ENCODE results near the gene RCL1.
"Not testable (repeated sequence)": the region's sequence is repeated elsewhere in the genome, so short reads cannot be mapped to it uniquely, and the experiment has no call there.

RCL1 gene

DNA sequence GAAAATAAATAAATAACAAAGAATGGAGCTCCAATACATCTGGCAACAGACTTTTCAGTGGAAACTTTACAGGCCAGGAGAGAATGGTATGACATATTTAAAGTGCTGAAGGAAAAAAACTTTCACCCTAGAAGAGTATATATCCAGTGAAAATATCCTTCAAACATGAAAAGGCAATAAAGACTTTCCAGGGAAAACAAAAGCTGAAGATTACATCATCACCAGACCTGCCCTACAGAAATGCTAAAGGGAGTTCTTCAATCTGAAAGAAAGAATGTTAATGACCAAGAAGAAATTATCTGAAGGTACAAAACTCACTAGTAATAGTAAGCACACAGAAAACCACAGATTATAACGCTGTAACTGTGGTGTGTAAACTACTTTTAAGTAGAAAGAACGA is 8.3 kb upstream of the RCL1 start:
- DNase-seq: no peak

DNA sequence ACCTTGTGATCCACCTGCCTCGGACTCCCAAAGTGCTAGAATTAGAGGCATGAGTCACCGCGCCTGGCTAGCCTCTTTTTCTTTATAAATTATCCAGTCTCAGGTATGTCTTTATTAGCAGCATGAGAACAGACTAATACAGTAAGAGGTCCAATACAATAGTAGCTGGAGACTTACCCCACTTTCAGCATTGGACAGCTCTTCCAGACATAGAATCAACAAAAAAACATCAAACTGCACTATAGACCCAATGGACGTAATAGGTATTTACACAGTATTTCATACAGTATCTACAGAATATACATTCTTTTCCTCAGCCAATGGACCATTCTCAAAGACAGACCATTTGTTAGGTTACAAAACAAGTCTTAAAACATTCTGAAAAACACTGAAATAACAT is 6.1 kb upstream of the RCL1 start:
- no peak for DNase-seq

DNA sequence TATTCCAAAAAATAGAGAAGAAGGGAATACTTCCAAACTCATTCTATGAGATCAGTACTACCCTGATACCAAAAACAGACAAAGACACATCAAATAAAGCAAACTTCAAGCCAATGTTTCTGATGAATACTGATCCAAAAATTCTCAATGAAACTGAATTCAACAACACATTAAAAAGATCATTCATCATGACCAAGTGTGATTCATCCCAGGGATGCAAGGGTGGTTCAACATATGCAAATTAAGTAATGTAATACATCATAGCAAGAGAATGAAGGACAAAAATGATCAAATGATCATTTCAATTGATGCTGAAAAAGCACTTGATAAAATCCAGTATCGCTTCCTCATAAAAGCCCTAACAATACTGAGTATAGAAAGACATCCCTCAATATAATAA is 4.9 kb upstream of the RCL1 start:
- DNase-seq: no peak

DNA sequence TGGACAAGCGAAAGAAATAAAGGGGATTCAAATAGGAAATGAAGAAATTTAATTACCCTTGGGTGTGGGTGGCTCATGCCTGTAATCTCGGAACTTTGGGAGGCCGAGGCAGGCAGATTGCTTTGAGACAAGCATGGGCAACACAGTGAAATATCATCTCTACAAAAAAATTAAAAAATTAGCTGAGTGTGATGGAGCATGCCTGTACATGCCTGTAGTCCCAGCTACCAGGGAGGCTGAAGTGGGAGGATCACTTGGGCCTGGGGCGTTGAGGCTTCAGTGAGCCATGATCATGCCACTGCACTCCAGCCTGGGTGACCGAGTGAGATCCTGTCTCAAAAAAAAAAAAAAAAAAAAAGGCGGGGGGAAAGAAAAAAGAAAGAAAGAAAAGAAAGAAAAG is 4.0 kb upstream of the RCL1 start:
- no peak for DNase-seq

DNA sequence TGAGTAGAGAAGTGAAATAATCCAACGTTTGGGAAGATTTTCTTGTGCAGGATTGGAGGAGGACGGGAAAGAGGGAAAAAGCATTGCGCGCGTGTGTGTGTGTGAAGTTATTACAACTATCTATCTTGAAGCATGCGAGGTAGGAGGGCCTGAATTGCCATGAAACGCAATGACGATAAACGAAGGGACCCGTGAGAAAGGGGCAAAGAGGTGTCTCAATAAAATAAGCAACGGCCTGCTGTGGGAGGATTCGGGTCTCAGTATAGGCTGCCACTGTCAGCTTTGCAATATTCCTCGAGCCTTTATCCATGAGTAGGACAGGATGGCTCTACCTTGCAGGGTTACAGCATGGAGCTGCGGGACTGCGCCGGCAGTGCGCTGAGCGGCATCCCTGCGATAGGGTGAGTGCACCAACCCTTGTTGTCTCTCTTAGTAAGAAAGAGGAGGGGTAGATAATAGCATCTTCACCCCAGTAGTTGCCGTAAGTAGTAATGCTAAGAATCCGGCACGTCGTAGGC is 631 bp upstream of the RCL1 start:
- DNase-seq: no peak

DNA sequence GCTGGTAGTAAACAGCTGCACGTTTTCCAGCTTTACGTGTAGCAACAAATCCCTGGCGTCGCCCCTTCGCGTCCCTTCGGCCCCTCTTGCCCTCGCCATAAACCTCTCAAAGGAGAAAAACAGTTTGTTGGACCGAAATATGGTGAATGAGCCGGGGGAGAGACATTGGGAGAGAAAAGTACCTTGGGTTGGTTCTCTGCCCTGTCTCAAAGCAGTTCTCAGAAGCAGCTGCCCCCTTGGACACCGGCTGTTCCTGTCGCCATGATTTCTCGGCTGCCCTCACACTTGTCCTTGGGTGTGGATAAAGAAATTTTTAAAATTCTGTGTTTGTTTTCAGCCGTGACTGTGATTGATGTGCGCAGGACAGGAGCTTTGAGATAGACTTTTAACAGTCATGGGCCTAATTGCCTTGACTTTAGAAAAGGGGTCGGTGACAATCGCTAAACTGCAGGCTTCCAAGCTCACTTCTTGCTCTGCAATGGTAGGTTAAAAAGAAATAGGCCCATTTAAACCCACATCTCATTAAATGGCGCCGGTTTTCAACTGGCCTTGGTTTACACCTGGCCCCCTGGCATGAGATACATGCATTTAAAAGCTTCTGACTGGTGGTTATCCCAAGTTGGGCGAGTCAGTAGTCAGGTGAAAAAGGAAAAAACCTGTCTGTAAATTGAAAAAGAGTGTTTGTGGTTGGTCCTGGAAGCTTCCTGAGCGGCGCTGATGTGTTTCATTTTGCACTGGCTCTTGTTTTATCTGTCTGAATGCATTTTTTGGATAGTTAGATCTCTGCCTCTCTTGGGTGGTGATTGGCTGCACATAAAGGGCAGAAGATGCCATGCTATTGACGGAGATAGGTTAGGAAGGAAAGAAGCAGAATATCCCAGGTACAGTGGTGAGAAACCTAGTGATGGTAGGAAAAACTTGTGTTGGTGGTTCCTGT is 983 bp downstream of the RCL1 start:
- DNase-seq: no peak

DNA sequence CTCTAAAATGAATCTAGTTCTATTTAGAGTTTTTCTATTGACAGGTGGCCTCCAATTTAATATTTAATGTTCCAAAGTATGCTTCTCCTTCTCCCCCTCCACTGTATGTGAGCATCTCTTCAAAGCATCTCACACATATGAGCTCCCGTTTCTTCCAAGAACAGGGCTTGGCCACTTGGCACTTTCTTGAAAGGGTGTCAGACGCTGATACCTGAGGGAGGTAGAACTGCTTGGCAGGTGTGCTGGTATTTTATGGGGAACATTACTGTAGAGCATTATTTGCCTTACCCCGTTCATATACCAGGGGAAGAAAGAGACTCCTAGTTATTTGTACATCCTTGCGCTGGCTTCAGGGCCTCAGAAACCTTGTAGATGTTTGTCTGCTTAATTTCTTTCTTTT is 1.9 kb downstream of the RCL1 start:
- DNase-seq: no peak

DNA sequence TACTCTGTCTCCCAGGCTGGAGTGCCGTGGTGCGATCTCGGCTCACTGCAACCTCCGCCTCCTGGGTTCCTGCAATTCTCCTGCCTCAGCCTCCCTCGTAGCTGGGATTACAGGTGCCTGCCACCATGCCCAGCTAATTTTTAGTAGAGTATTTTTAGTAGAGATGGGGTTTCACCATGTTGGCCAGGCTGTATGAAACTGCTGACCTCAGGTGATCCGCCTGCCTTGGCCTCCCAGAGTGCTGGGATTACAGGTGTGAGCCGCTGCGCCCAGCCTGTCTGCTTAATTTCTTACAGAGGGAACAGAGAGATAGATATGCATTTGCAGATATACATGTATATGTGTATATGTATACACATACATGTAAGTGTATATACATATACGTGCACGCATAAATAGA is 2.4 kb downstream of the RCL1 start:
- not testable (repeated sequence) for DNase-seq

DNA sequence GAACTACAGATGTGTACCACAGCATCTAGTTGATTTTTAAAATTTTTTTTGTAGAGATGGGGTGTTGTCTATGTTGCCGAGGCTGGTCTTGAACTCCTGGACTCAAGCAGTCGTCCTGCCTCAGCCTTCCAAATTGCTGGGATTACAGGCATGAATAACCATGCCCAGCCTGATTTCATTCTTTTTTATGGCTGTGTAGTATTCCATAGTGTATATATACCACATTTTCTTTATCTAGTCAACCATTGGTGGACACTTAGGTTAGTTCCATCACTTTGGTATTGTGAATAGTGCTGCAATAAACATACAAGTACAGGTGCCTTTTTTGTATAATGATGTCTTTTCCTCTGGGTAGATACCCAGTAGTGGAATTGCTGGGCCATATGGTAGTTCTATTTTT is 3.8 kb downstream of the RCL1 start:
- DNase-seq: no peak

DNA sequence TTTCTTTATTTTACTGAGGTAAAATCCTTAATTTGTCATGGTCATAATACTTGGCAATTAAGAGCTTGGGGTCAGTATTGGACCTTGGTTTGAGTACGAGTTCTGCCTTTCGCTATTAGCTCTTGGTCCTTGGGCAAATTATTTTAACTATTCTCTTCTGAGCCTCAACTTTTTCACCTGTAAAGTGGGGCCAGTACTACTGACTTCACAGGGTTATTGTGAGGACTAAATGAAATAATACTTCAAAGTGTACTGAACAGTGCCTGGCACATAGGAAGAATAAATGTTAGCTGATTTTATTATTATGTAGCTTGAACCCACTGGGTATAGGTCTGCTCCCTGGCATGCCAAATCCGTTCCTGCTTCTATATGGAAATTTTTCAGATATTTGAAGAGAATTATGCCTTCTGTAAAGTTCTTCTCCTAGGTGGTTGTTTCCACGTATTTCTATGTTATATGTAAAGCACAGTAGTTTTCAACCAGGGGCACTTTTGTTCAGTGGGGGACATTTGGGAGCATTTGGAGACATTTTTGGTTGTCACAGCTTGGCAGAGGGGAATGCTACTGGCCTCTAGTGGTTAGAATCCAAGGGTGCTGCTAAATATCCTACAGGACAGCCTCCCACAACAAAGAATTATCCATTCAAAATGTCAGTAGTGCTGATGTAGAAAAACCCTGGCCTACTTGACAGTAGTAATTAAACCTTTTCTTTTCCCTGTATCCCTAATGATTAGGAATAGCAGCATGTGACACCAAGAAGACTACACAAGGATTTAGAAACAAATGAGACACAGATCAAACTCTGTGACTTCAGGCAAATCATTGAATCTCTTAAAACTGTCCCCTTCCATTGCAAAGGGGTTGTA is 4.5 kb downstream of the RCL1 start:
- no peak for DNase-seq

DNA sequence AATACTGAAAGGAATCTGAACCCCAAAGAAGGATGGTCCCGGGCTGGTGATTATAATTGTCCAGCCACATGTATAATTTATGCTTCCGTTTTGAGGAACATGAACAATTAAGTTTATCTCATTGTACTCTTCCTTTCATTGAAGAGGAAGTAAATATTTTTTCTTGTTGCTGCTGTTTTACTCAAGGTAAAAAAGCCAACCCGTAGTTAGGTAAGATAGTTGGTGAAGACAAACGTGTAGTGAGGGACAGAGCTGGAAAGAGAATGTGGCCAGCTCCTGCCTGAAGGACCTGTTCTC is 5.1 kb downstream of the RCL1 start:
- DNase-seq: no peak

DNA sequence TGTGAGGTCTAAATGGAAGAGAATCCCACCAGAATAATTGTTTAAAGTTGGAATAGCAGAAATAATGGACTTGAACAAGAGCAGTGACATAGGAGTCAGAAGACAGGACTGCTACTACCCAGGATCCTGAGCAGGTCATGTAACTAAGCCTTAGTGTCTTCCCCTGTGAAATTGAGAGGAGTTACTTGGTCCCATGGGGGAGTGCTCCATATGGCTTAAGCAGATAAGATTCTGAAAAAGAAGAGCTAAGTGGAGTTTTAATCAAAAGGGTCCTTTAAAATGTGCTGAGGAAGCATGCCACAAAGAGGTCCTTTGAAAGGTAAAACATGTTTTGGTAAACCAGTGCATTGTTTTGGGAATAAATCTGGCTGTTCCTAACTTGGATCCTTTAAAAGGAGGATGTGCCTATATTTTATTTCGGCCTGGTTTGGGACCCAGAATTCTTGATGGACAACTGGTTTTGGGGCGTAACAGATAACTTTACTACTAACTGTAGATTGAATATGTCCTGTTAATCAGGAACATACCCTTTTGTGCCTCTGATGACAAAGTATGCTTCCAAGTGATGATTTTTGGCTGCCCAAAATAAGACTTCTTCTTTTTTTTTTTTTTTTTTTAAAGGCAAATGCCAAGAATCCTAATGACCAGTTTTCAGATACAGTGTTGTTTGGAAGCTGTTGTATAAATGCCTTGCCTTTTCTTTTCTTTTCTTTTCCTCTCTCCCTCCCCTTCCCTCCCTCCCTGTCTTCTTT is 5.7 kb downstream of the RCL1 start:
- no peak for DNase-seq

DNA sequence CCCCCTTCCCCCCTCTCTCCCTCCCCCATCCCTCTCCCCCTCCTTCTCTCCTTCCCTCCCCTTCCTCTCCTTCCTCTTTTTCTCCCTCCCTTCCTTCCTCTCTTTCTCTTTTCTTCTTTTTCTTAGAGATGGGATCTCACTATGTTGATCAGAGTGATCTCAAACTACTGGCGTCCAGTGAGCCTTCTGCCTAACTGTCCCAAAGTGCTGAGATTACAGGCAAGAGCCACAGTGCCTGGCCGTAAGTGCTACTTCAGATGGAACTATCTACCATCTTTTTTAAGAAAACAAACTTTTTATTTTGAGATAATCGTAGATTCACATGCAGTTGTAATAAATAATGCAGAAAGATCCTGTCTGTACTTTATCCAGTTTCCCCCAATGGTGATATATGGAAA is 6.3 kb downstream of the RCL1 start:
- no peak for DNase-seq

DNA sequence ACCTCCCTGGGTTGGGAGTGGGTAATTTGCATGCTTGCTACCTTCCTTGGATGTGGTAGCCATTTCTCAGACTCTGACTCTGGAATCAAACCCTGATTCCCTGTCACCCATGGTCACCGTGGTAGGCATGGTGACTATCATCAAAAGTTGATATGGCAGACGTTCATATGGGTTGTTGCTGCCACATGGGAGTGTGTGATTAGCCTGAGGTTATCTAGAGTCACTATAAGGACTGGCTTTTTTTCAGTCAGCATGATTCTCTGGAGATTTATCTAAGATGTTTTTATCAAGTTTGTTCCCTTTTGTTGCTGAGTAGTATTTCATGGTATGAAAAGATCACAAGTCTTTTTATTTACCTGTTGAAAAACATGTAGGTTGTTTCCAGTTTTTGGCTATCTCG is 7.0 kb downstream of the RCL1 start:
- no peak for DNase-seq

DNA sequence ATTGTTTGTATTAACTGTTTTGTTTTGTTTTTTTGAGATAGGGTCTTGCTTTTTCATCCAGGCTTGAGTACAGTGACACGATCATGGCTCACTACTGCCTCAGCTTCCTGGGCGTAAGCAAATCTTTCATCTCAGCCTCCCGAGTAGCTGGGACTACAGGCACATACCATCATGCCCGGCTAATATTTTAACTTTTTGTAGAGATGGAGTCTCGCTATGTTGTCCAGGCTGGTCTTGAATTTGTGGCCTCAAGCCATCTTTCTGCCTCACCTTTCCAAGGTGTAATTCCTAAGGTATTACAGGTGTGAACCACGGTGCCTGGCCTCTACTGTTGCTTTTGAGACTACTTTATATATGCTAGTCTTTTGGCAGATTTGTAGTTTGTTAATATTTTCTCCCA is 8.4 kb downstream of the RCL1 start:
- no peak for DNase-seq

DNA sequence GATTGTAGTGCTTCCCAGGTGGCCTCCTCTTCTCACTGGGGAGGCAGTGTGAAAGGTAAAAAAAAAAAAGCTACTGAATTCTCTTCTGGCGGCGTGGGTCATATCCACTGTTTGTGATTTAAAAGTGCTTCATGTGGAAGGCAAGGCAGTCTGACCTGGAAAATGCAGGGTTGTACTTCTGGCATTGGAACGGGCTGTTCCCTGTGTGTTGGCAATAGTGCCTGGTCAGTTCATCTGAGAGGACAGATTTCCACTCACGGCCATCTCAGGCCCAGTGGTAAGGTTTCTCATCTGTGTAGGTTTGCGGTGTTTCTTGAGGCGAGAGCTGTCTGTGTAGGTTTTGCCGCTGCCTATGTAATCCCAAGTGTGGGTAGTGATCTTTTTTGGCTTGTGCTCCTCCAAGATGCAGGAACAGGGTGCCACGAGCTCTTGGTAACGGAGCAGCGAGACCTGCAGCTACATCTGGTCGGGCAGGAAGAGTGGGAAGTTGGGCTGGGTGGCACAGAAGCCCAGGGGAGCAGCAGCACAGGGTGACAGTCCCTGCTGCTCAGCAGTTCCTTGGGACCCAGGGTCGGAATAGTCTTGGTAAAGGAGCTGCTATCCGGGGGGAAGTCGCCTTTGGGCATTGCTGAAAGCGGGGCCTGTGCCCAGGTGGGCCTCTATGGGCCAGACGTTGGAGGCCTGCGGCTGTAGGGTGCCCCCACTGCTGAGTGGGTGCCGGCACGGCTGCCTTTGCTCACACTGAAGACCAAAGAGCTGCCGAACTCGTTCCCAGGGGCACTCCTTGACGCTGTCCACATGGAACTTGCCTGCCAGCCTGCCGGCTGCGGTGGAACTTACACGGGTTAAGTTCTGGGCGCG is 11.2 kb downstream of the RCL1 start:
- DNase-seq: no peak

DNA sequence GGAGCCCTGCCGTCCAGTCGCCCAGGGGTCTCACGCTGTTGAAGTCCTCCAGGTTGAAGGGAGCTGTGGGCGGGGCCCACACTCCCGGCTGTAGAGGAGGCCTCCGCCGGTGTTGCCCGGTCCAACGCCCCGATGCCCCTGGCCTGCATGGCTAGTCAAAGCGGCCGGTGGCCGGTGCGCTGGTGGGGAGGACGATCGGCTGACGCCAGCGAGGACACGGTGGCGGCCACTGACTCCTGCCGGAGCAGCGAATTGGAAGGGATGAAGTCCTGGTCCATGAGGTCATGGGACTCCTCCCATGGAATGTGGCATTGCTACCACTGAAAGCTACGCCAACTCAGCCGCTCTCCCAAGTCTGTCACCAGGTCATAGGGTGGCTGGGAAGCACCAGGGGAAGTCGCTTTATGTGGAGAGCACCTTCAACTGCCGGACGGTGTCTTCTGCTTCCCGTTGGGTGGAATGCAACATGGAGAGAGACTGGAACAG is 11.8 kb downstream of the RCL1 start:
- no peak for DNase-seq

DNA sequence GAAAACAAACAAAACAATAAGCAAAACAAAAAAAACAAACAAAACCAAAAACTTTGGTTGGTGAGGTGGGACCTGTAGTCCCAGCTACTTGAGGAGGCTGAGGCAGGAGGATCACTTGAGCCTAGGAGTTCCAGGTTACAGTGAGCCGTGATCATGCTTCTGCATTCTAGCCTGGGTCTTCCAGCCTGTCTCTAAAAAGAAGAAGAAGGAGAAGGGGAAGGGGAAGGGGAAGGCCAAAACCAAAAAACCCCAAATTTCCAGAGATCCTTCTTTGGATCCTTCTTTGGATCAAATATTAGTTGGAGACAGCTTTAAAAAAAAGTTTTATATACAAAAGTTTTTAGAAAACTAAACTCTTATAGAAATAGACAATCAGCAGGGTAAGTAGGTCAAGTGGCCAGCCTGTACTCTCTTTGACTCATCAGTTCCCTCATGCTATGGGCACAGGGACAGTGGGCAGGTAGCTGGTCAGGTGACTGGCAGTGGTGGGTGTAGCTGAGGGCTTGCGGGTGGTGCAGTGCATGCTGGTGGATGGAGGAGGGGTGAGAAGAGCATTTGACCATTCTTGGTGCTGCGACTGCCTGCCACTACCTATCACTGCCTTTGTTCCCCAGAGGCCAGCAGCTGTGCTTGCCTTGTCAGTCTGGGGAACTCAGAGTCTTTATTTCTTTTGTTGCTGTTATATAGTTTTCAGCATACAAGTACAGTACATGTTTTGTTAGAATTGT is 12.6 kb downstream of the RCL1 start:
- no peak for DNase-seq

DNA sequence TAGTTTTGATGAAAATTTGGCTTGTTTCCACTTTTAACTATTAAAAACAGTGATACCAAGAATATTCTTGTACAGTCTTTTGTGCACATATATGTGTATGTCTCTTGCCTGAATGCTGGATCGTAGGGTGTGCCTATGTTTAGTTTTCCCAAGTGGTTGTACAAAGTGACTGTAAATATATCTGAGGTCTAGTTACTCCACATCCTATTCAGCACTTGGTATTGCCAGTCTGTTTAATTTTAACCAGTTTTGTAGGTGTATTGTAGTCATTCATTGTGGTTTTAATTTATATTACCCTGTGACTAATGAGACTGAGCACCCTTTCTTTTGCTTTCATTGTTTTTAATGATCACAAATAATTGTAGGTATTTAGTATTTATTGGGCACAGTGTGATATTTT is 17.8 kb downstream of the RCL1 start:
- DNase-seq: no peak

DNA sequence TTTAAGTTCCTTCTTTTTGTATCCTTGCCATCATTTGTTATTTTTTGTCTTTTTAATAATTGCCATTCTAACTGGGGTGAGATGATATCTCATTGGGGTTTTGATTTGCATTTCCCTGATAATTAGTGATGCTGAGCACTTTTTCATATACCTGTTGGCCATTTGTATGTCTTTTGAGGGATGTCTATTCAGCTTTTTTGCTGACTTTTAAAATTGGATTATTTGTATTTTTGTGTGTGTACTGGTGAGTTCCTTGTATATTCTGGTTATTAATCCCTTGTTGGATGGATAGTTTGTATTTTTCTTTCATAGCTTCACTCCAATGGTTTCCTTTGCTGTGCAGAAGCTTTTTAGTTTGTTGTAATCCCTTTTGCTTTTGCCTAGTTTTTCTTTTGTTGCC is 19.1 kb downstream of the RCL1 start:
- no peak for DNase-seq

DNA sequence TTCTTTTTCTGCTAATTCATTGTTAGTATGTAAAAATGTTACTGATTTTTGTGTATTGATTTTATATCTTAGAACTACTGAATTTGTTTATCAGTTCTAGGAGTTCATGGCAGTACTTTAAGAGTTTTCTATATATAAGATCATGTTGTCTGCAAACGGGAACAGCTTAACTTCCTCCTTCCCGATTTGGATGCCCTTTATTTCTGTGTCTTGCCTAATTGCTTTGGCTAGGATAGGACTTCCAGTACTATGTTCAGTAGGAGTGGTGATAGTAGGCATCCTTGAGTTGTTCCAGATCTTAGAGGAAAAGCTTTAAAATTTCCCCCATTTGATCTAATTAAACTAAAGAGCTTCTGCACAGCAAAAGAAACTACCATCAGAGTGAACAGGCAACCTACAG is 20.1 kb downstream of the RCL1 start:
- DNase-seq: no peak

DNA sequence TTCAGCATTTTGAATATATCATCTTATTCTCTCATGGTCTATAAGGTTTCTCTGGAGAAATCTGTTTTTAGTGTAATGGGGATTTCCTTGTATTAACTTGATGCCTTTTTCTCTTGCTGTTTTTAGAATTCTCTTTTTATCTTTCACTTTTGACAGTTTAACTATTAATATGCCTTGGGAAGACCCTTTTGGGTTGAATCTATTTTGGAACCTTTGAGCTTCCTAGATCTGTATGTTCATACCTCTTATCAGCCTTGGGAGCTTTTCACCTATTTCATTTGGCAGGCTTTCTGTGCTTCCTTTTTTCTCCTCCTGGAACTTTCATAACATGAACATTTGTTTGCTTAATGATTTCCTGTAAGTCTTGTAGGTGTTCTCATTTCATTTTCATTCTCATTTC is 22.2 kb downstream of the RCL1 start:
- no peak for DNase-seq

Data from NCI-H187 treated with DMSO at 0.1 percent for 48 hours (cell line).